Loucy (cell line): ENCODE results near the gene AP1B1.

Experiments
- H2AFZ ChIP-seq: fragments of 200-600 bp; sonication (generic); 2 replicates; pipeline ENCODE4 v1.6.0; 2016; ENCODE audit warnings: antibody characterized with exemption, mild to moderate bottlenecking, low read length, moderate library complexity
- H3F3A ChIP-seq: fragments of 200-600 bp; 2 replicates; pipeline ENCODE4 v1.6.0; 2016; ENCODE audit warnings: antibody characterized with exemption, low read depth, mild to moderate bottlenecking
- H3K27me3 ChIP-seq: fragments of 200-600 bp; sonication (generic); 2 replicates; pipeline ENCODE4 v1.6.1; 2014; ENCODE audit warnings: low read length, mild to moderate bottlenecking; ENCODE audit not compliant: insufficient read depth, poor library complexity, severe bottlenecking
- H3K36me3 ChIP-seq: fragments of 200-600 bp; sonication (generic); 2 replicates; pipeline ENCODE4 v1.6.1; 2016; ENCODE audit warnings: low read length; ENCODE audit not compliant: insufficient read depth
- H3K4me1 ChIP-seq: fragments of 200-600 bp; sonication (generic); 2 replicates; pipeline ENCODE4 v1.5.1; 2014; ENCODE audit warnings: low read length, mild to moderate bottlenecking; ENCODE audit not compliant: insufficient read depth, poor library complexity, severe bottlenecking
- H3K4me2 ChIP-seq: fragments of 200-600 bp; sonication (generic); 2 replicates; pipeline ENCODE4 v1.6.0; 2014; ENCODE audit warnings: antibody characterized with exemption, low read length, low read depth, mild to moderate bottlenecking; ENCODE audit not compliant: poor library complexity, severe bottlenecking
- H3K4me3 ChIP-seq: fragments of 200-600 bp; sonication (generic); 2 replicates; pipeline ENCODE4 v1.5.1; 2014; ENCODE audit warnings: low read length, mild to moderate bottlenecking, mixed read lengths; ENCODE audit not compliant: poor library complexity, severe bottlenecking
- H3K79me2 ChIP-seq: fragments of 200-600 bp; sonication (generic); 2 replicates; pipeline ENCODE4 v1.6.1; 2014; ENCODE audit warnings: low read length; ENCODE audit not compliant: insufficient read depth
- H3K9ac ChIP-seq: fragments of 200-600 bp; sonication (generic); 2 replicates; pipeline ENCODE4 v1.6.0; 2014; ENCODE audit warnings: mild to moderate bottlenecking, low read depth, low read length, moderate library complexity; ENCODE audit not compliant: poor library complexity, severe bottlenecking
- H3K9me2 ChIP-seq: fragments of 200-600 bp; sonication (generic); replicated peaks from 2 replicates; pipeline ENCODE4 v1.6.1; 2016; ENCODE audit warnings: low read depth, low read length, mixed read lengths
- H3K9me3 ChIP-seq: fragments of 200-600 bp; sonication (generic); 2 replicates; pipeline ENCODE4 v1.6.1; 2014; ENCODE audit warnings: mild to moderate bottlenecking, antibody characterized with exemption, low read length, low read depth; ENCODE audit not compliant: insufficient read depth
- H4K20me1 ChIP-seq: fragments of 200-600 bp; sonication (generic); 2 replicates; pipeline ENCODE4 v1.6.0; 2014; ENCODE audit warnings: antibody characterized with exemption, low read length, mild to moderate bottlenecking; ENCODE audit not compliant: insufficient read depth, poor library complexity, severe bottlenecking
- EZH2phosphoT487 ChIP-seq: fragments of 200-600 bp; IDR thresholded peaks from 2 replicates; pipeline ENCODE4 v1.6.1; 2018; ENCODE audit warnings: antibody characterized with exemption, mild to moderate bottlenecking, moderate library complexity, borderline replicate concordance
- TF ChIP-seq, protein P1 (sequence below): fragments of 200-600 bp; sonication (generic); conservative IDR thresholded peaks from 2 replicates; pipeline ENCODE4 v1.5.1; 2014; ENCODE audit warnings: mild to moderate bottlenecking, antibody characterized with exemption, low read length

AP1B1 gene

DNA sequence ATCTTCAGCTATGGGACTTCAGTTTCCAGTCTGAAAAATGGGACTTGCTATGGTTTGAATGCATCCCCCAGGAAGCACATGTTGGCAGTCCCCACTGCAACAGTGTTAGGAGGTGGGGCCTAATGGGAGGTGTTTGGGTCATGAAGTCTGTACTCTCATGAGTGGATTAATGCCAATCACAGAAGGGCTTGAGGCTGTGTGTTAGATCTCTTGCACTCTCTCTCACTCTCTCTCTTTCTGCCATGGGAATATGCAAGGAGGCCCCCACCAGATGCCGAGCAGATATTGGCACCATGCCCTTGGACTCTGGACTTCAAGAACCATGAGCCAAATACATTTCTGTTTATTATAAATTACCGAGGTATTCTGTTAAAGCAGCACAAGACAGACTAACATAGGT is 7.8 kb upstream of the AP1B1 start:
- Histone ChIP-seq H4K20me1 (no peaks in the 10 kb centered on the region), H3K9me2 (no peaks in the 10 kb centered on the region), H2AFZ (no peak overlapping the region), H3K9me3 (no peaks in the 10 kb centered on the region), H3K4me1 (peaks cover 2% of the 10 kb centered on the region), H3K27me3 (no peaks in the 10 kb centered on the region), H3K9ac (no peak overlapping the region), H3K4me3 (no peak overlapping the region), H3K36me3 (no peaks in the 10 kb centered on the region), H3K4me2 (no peak overlapping the region), H3F3A (no peaks in the 10 kb centered on the region), H3K79me2 (no peaks in the 10 kb centered on the region)
- TF ChIP-seq, protein P1, sequence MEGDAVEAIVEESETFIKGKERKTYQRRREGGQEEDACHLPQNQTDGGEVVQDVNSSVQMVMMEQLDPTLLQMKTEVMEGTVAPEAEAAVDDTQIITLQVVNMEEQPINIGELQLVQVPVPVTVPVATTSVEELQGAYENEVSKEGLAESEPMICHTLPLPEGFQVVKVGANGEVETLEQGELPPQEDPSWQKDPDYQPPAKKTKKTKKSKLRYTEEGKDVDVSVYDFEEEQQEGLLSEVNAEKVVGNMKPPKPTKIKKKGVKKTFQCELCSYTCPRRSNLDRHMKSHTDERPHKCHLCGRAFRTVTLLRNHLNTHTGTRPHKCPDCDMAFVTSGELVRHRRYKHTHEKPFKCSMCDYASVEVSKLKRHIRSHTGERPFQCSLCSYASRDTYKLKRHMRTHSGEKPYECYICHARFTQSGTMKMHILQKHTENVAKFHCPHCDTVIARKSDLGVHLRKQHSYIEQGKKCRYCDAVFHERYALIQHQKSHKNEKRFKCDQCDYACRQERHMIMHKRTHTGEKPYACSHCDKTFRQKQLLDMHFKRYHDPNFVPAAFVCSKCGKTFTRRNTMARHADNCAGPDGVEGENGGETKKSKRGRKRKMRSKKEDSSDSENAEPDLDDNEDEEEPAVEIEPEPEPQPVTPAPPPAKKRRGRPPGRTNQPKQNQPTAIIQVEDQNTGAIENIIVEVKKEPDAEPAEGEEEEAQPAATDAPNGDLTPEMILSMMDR = no peak
- no peak for TF ChIP-seq EZH2phosphoT487

DNA sequence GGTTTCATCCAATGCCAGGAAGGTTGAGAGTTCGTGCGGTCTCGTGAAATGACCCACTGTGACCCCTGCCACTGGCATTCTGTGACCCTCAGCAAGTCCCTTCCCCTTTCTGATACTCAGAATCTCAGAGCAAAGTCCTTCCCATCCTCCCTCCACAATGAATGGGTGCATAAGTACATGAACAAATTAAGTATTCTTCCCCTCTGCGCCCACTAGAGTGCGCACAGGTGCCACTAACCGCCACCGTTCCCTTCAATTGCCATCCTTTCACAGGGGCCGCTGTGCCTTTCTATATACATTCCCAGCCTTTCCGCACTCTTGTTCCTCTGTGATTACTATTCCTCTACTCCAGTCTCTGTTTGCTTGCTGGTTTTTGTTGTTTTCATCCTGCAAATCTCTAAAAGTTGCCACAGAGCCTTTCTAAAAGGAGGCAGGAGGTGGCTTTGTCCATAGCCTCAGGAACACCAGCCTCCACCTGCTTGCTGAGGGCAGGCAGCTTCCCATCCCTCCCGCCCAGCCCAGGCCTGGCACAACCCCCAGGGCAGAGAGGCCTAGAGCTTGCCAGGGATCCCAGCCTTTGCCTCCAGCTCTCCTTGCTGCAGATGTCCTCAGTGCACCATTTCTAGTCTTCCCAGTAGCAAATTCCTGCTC is 6.7 kb upstream of the AP1B1 start:
- Histone ChIP-seq H2AFZ (peak overlapping the region; percentile 72; the same call in 1 of the 2 replicates), H4K20me1 (no peaks in the 10 kb centered on the region), H3F3A (no peaks in the 10 kb centered on the region), H3K4me1 (peaks cover 2% of the 10 kb centered on the region), H3K27me3 (no peaks in the 10 kb centered on the region), H3K36me3 (no peaks in the 10 kb centered on the region), H3K9ac (no peak overlapping the region), H3K79me2 (no peaks in the 10 kb centered on the region), H3K9me3 (no peaks in the 10 kb centered on the region), H3K9me2 (no peaks in the 10 kb centered on the region), H3K4me2 (no peak overlapping the region), H3K4me3 (no peak overlapping the region)
- no peak for TF ChIP-seq EZH2phosphoT487
- TF ChIP-seq, protein P1 = peak; percentile 93

DNA sequence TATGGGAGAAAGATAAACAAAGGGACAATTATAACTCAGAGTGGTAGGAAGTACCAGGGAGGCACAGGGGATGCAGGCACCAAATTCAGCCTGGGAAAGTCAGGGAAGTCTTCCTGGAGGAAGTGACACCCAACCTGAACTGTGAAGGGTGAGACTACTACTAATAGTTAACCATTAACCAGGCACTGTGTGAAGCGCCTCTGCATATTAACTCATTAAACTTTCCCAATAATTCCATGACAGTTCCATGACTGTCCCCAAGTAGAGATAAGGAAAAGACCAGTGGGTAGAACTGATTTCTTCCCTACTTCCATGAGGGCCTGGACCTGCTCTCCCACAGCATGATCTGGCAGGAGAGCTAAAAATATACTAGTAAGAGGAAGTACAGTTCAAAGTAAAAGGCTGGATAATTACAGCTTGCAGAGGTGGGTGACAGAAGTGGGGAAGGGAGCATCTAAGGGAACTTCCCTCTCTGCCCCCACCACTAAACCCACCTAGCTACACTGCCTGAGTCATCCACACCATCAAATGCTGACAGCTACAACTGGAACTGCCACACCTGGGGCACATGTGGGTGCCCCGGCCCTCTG is 4.7 kb upstream of the AP1B1 start:
- Histone ChIP-seq H4K20me1 (peaks cover 2% of the 10 kb centered on the region), H2AFZ (no peak overlapping the region), H3K4me1 (peaks cover 8% of the 10 kb centered on the region), H3K4me2 (no peak overlapping the region), H3K4me3 (no peak overlapping the region), H3K9me2 (no peaks in the 10 kb centered on the region), H3K9me3 (no peaks in the 10 kb centered on the region), H3K27me3 (no peaks in the 10 kb centered on the region), H3F3A (no peaks in the 10 kb centered on the region), H3K36me3 (no peaks in the 10 kb centered on the region), H3K79me2 (peaks cover 2% of the 10 kb centered on the region), H3K9ac (no peak overlapping the region)
- no peak for TF ChIP-seq EZH2phosphoT487
- TF ChIP-seq, protein P1 = no peak
